Suprapubic skin (tissue), 3 donors: ENCODE data around the gene AGO1.

ENCODE experiments used
- POLR2A ChIP-seq, 2 donors: fragments of 450-650 bp; IDR thresholded peaks; one replicate each; pipeline ENCODE4 v1.6.1; 2017; ENCODE audit warnings: antibody characterized with exemption in 2 of 2, mild to moderate bottlenecking in 2 of 2, moderate library complexity in 2 of 2
- TF ChIP-seq, protein P1 (sequence below), 2 donors: fragments of 200-600 bp in 1 of 2; fragments of 450-650 bp in 1 of 2; sonication (generic) in 1 of 2; IDR thresholded peaks; one replicate each; pipeline ENCODE4 v1.5.1; 2016 to 2019; ENCODE audit warnings: antibody characterized with exemption in 2 of 2, mild to moderate bottlenecking in 1 of 2, moderate library complexity in 1 of 2

DNA sequence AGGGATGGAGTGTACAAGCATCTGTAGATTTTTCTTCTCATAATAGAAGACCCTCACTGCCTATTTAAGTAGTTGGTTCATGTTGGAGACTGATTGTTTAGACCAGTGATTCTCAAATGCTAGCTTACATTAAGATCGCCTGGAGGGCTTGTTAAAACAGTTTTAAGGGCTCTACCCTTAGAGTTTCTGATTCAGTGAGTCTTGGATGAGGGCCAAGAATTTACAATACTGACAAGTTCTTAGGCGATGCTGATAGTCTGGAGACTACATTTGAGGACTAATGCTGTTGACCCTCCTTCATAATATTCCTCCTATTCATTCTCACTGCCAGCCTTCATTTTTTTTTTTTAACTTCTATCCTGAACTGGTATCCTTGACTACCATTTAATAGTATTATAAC, 32.7 kb downstream of the AGO1 start:
- TF ChIP-seq, protein P1, sequence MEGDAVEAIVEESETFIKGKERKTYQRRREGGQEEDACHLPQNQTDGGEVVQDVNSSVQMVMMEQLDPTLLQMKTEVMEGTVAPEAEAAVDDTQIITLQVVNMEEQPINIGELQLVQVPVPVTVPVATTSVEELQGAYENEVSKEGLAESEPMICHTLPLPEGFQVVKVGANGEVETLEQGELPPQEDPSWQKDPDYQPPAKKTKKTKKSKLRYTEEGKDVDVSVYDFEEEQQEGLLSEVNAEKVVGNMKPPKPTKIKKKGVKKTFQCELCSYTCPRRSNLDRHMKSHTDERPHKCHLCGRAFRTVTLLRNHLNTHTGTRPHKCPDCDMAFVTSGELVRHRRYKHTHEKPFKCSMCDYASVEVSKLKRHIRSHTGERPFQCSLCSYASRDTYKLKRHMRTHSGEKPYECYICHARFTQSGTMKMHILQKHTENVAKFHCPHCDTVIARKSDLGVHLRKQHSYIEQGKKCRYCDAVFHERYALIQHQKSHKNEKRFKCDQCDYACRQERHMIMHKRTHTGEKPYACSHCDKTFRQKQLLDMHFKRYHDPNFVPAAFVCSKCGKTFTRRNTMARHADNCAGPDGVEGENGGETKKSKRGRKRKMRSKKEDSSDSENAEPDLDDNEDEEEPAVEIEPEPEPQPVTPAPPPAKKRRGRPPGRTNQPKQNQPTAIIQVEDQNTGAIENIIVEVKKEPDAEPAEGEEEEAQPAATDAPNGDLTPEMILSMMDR (IDR thresholded peaks at IDR 0.05): no peak
- TF ChIP-seq POLR2A (IDR thresholded peaks at IDR 0.05): no peak
